Measurements from ENCODE around the gene HES5.

- TF ChIP-seq CTCF (IDR thresholded peaks at IDR 0.05): no peak
- no peak for TF ChIP-seq POLR2A (IDR thresholded peaks at IDR 0.05)
- TF ChIP-seq POLR2AphosphoS5 (IDR thresholded peaks at IDR 0.05): no peak
- TF ChIP-seq EP300 (IDR thresholded peaks at IDR 0.05): no peak
Measured at GRCh38 chr1:2506901-2507565, 23.0 kb downstream of the HES5 start.

Measured in upper lobe of left lung (tissue), 4 donors.